PC-9 (cell line): ENCODE data around the gene KIF24.
"Not testable (repeated sequence)": the region's sequence is repeated elsewhere in the genome, so short reads cannot be mapped to it uniquely, and the experiment has no call there.

Experiments used
- CTCF ChIP-seq: fragments of 200-600 bp; sonication (generic); conservative IDR thresholded peaks from 2 replicates; pipeline ENCODE4 v1.6.1; 2017; ENCODE audit warnings: mixed run types, antibody characterized with exemption, mild to moderate bottlenecking, moderate library complexity
- EZH2 ChIP-seq: fragments of 200-600 bp; sonication (generic); IDR thresholded peaks from 2 replicates; pipeline ENCODE4 v1.8.0; 2017; ENCODE audit warnings: antibody characterized with exemption, low read depth

DNA sequence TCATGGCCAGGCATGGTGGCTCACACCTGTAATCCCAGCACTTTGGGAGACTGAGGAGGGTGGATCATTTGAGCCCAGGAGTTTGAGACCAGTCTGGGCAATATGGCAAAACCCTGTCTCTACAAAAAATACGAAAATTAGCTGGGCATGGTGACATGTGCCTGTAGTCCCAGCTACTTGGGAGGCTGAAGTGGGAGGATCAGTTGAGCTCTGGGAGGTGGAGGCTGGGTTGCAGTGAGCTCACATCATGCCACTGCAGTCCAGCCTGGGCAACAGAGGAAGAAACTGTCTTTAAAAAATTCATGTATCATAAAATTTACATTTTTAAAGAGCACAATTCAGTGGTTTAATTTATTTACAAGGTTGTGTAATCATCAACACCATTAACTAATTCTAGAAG lies 23.9 kb upstream of the KIF24 start:
- TF ChIP-seq CTCF, EZH2: not testable (repeated sequence)
